ENCODE measurements around the gene HDHD2.
"Not testable (repeated sequence)": the region's sequence is repeated elsewhere in the genome, so short reads cannot be mapped to it uniquely, and the experiment has no call there.

The HDHD2 gene

DNA sequence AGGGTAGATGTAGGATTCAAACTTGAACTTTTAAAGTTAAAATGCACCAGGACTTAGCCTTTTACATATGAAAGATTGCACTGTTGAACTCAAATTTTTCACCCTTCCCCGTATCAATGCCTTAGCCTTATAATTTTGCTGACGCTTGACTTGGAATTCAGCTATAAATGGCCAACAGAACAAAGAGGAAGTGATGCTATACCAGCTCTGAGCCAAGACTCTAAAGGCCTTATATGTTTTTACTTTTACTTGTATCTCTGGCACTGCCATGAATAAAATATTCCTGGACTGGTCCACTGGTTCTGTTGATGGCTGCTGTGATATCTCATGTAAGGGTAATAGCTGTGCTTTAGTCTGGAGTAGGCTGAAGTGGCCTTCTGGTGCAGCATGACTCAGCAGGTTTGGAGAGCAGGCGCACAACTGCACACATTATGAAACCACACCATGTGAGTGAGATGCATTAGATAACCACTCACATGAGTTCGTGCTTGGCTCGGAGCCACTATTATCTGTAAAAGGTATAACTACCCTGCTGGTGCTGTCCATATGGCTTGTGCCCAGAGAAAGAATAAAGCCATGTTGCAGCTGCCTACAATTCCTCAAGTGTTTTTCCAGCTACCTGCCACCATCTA lies 34.2 kb upstream of the HDHD2 start:
- H3K27ac ChIP-seq (ENCODE audit: low read length): no peak overlapping the region
- H2AFZ ChIP-seq (ENCODE audit: low read depth, low read length): no peak overlapping the region
- DNase-seq: peak; percentile 49
- no peaks in the 10 kb centered on the region for H3K4me1 ChIP-seq (ENCODE audit: insufficient read depth, low read length)
- H3K27me3 ChIP-seq (ENCODE audit: insufficient read depth, low read length, poor library complexity): no peaks in the 10 kb centered on the region
- ATAC-seq (ENCODE audit: insufficient read depth, low read depth): no peak
- H4K20me1 ChIP-seq (ENCODE audit: insufficient read depth, low read length): no peaks in the 10 kb centered on the region
- H3K9ac ChIP-seq (ENCODE audit: low read depth, low read length): no peak overlapping the region
- H3K4me3 ChIP-seq (ENCODE audit: low read depth in 1 of 2, low read length in 2 of 2): no peak overlapping the region
- no peak overlapping the region for H3K4me2 ChIP-seq (ENCODE audit: insufficient read depth, low read length)
- TF ChIP-seq EZH2 (IDR thresholded peaks at IDR 0.05; ENCODE audit: borderline replicate concordance, low read depth, low read length, severe bottlenecking): no peak
- TF ChIP-seq, protein P1, sequence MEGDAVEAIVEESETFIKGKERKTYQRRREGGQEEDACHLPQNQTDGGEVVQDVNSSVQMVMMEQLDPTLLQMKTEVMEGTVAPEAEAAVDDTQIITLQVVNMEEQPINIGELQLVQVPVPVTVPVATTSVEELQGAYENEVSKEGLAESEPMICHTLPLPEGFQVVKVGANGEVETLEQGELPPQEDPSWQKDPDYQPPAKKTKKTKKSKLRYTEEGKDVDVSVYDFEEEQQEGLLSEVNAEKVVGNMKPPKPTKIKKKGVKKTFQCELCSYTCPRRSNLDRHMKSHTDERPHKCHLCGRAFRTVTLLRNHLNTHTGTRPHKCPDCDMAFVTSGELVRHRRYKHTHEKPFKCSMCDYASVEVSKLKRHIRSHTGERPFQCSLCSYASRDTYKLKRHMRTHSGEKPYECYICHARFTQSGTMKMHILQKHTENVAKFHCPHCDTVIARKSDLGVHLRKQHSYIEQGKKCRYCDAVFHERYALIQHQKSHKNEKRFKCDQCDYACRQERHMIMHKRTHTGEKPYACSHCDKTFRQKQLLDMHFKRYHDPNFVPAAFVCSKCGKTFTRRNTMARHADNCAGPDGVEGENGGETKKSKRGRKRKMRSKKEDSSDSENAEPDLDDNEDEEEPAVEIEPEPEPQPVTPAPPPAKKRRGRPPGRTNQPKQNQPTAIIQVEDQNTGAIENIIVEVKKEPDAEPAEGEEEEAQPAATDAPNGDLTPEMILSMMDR (IDR thresholded peaks at IDR 0.05; ENCODE audit: borderline replicate concordance, extremely low read depth, low read length, poor library complexity, severe bottlenecking): no peak
- H3K36me3 ChIP-seq (ENCODE audit: insufficient read depth, low read length): no peaks in the 10 kb centered on the region
- no peaks in the 10 kb centered on the region for H3K79me2 ChIP-seq (ENCODE audit: insufficient read depth, low read length)
- peaks cover 22% of the 10 kb centered on the region for H3K9me3 ChIP-seq (ENCODE audit: insufficient read depth, low read length, severe bottlenecking)

DNA sequence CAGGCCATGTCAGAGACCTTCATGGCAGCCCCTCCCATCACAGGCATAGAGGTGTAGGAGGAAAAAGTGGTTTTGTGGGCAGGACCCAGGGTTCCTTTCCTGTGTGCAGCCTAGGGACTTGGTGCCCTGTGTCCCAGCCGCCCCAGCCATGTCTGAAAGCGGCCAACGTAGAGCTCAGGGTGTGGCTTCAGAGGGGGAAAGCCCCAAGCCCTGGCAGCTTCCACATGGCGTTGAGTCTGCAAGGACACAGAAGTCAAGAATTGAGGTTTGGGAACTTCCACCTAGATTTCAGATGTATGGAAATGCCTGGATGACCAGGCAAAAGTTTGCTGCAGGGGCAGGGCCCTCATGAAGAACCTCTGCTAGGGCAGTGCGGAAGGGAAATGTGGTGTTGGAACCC lies 31.9 kb upstream of the HDHD2 start:
- H4K20me1 ChIP-seq (ENCODE audit: insufficient read depth, low read length); H3K4me2 ChIP-seq (ENCODE audit: insufficient read depth, low read length); H2AFZ ChIP-seq (ENCODE audit: low read depth, low read length); H3K27me3 ChIP-seq (ENCODE audit: insufficient read depth, low read length, poor library complexity); ATAC-seq (ENCODE audit: insufficient read depth, low read depth); H3K27ac ChIP-seq (ENCODE audit: low read length); H3K79me2 ChIP-seq (ENCODE audit: insufficient read depth, low read length); DNase-seq; H3K9ac ChIP-seq (ENCODE audit: low read depth, low read length); H3K4me1 ChIP-seq (ENCODE audit: insufficient read depth, low read length); H3K36me3 ChIP-seq (ENCODE audit: insufficient read depth, low read length); H3K4me3 ChIP-seq (ENCODE audit: low read depth in 1 of 2, low read length in 2 of 2): not testable (repeated sequence)
- H3K9me3 ChIP-seq (ENCODE audit: insufficient read depth, low read length, severe bottlenecking): peaks cover 22% of the 10 kb centered on the region

DNA sequence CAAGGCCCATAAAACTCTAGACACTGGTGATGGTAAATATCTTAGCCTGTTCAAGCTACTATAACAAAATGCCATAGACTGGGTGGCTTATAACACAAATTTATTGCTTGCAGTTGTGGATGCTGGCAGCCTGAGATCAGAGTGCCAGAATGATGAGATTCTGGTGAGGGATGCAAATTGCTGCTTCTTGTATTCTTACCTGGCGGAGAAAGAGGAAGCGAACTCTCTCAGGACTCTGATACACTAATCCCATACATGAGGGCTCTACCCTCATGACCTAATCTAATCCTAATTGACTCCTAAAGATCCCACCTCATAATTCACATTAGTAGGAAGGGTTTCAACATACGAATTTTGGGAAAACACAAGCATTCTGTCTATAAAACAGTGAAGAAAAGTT lies 30.5 kb upstream of the HDHD2 start:
- ATAC-seq (ENCODE audit: insufficient read depth, low read depth) (no peak), DNase-seq (no peak)
- no peak overlapping the region for H3K4me2 ChIP-seq (ENCODE audit: insufficient read depth, low read length)
- peaks cover 22% of the 10 kb centered on the region for H3K9me3 ChIP-seq (ENCODE audit: insufficient read depth, low read length, severe bottlenecking)
- no peaks in the 10 kb centered on the region for H4K20me1 ChIP-seq (ENCODE audit: insufficient read depth, low read length)
- TF ChIP-seq EZH2 (IDR thresholded peaks at IDR 0.05; ENCODE audit: borderline replicate concordance, low read depth, low read length, severe bottlenecking): no peak
- TF ChIP-seq, protein P1 (IDR thresholded peaks at IDR 0.05; ENCODE audit: borderline replicate concordance, extremely low read depth, low read length, poor library complexity, severe bottlenecking): no peak
- no peak overlapping the region for H3K4me3 ChIP-seq (ENCODE audit: low read depth in 1 of 2, low read length in 2 of 2)
- no peaks in the 10 kb centered on the region for H3K27me3 ChIP-seq (ENCODE audit: insufficient read depth, low read length, poor library complexity)
- H3K4me1 ChIP-seq (ENCODE audit: insufficient read depth, low read length): peaks cover 2% of the 10 kb centered on the region; the same call in 1 of the 2 replicates
- no peak overlapping the region for H3K27ac ChIP-seq (ENCODE audit: low read length)
- no peak overlapping the region for H3K9ac ChIP-seq (ENCODE audit: low read depth, low read length)
- peaks cover under 1% of the 10 kb centered on the region; the same call in 1 of the 2 replicates for H3K79me2 ChIP-seq (ENCODE audit: insufficient read depth, low read length)
- H2AFZ ChIP-seq (ENCODE audit: low read depth, low read length): no peak overlapping the region
- no peaks in the 10 kb centered on the region for H3K36me3 ChIP-seq (ENCODE audit: insufficient read depth, low read length)

DNA sequence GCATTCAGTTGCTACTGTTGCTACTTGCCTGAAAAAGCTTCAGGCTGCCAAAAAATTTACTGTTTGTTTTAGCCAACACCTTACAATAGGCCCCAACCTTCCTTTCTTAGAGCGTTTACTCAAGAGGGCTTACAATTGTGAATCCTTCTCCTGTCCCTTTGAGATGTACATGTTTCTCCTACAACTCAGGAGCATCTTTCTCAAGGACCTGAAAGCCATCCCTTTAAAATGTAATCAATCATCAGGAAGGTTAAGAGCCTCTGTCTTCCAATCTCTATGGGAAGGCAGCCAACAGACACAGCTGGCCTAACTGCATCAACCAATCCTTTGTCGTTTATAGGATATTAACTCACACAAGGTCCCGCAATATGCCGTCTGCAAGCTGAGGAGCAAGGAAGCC lies 29.2 kb upstream of the HDHD2 start:
- Histone ChIP-seq H3K27me3 (ENCODE audit: insufficient read depth, low read length, poor library complexity) (no peaks in the 10 kb centered on the region), H3K79me2 (ENCODE audit: insufficient read depth, low read length) (peaks cover 11% of the 10 kb centered on the region), H3K4me1 (ENCODE audit: insufficient read depth, low read length) (peaks cover 10% of the 10 kb centered on the region), H2AFZ (ENCODE audit: low read depth, low read length) (no peak overlapping the region), H4K20me1 (ENCODE audit: insufficient read depth, low read length) (peaks cover 3% of the 10 kb centered on the region; the same call in 1 of the 2 replicates), H3K9me3 (ENCODE audit: insufficient read depth, low read length, severe bottlenecking) (peaks cover 12% of the 10 kb centered on the region), H3K27ac (ENCODE audit: low read length) (no peak overlapping the region), H3K4me3 (ENCODE audit: low read depth in 1 of 2, low read length in 2 of 2) (no peak overlapping the region), H3K36me3 (ENCODE audit: insufficient read depth, low read length) (no peaks in the 10 kb centered on the region), H3K4me2 (ENCODE audit: insufficient read depth, low read length) (no peak overlapping the region), H3K9ac (ENCODE audit: low read depth, low read length) (no peak overlapping the region)
- ATAC-seq (ENCODE audit: insufficient read depth, low read depth): no peak
- DNase-seq: no peak
- no peak for TF ChIP-seq EZH2 (IDR thresholded peaks at IDR 0.05; ENCODE audit: borderline replicate concordance, low read depth, low read length, severe bottlenecking)
- TF ChIP-seq, protein P1 (IDR thresholded peaks at IDR 0.05; ENCODE audit: borderline replicate concordance, extremely low read depth, low read length, poor library complexity, severe bottlenecking): no peak

Data from DND-41 (cell line).